ENCODE data around the gene LSM3. TPM values are rescaled to one million over a fixed set of nuclear protein-coding genes. Genes with fewer than 3 reads are reported as not detected.

LSM3 gene
- total RNA-seq, 2 donors from 2014 or later = 12.4 to 16.4 TPM

- TF ChIP-seq CTCF (IDR thresholded peaks at IDR 0.05) = no peak
- Histone ChIP-seq H3K9ac (ENCODE audit: low read depth in 2 of 2, low read length in 2 of 2) (no peak overlapping the region), H3K4me1 (no peaks in the 10 kb centered on the region), H3K27me3 (no peaks in the 10 kb centered on the region), H3K36me3 (no peaks in the 10 kb centered on the region), H3K4me3 (no peak overlapping the region), H3K27ac (no peak overlapping the region), H3K9me3 (no peaks in the 10 kb centered on the region)
- intact Hi-C loops (cut with DNase I) = no loop called here
- no peak for DNase-seq
Observed at GRCh38 chr3:14210843-14211594, 32.4 kb downstream of the LSM3 start.

GRCh38 chr3:14211621-14212020 is 33.0 kb downstream of the LSM3 start:
- Histone ChIP-seq H3K4me1 (no peaks in the 10 kb centered on the region), H3K27ac (no peak overlapping the region), H3K9me3 (no peaks in the 10 kb centered on the region), H3K4me3 (no peak overlapping the region), H3K27me3 (no peaks in the 10 kb centered on the region), H3K9ac (ENCODE audit: low read depth in 2 of 2, low read length in 2 of 2) (no peak overlapping the region), H3K36me3 (no peaks in the 10 kb centered on the region)
- intact Hi-C loops (cut with DNase I) = no loop called here
- no peak for DNase-seq
- no peak for TF ChIP-seq CTCF (IDR thresholded peaks at IDR 0.05)

- H3K9me3 ChIP-seq = no peaks in the 10 kb centered on the region
- intact Hi-C loops (cut with DNase I) = no loop called here
- no peak overlapping the region for H3K27ac ChIP-seq
- no peaks in the 10 kb centered on the region for H3K27me3 ChIP-seq
- H3K36me3 ChIP-seq = no peaks in the 10 kb centered on the region
- no peak overlapping the region for H3K4me3 ChIP-seq
- no peak for TF ChIP-seq CTCF (IDR thresholded peaks at IDR 0.05)
- DNase-seq = no peak
- no peaks in the 10 kb centered on the region for H3K4me1 ChIP-seq
- no peak overlapping the region for H3K9ac ChIP-seq (ENCODE audit: low read depth in 2 of 2, low read length in 2 of 2)
Observed at GRCh38 chr3:14212032-14212431, 33.4 kb downstream of the LSM3 start.

GRCh38 chr3:14213066-14213774 is 34.6 kb downstream of the LSM3 start:
- Histone ChIP-seq H3K36me3 (no peaks in the 10 kb centered on the region), H3K9me3 (no peaks in the 10 kb centered on the region), H3K27ac (no peak overlapping the region), H3K27me3 (no peaks in the 10 kb centered on the region), H3K4me3 (no peak overlapping the region), H3K9ac (ENCODE audit: low read depth in 2 of 2, low read length in 2 of 2) (no peak overlapping the region), H3K4me1 (no peaks in the 10 kb centered on the region)
- intact Hi-C loops (cut with DNase I) = no loop called here
- no peak for TF ChIP-seq CTCF (IDR thresholded peaks at IDR 0.05)
- DNase-seq = no peak

- H3K36me3 ChIP-seq = no peaks in the 10 kb centered on the region
- intact Hi-C loops (cut with DNase I) = no loop called here
- no peaks in the 10 kb centered on the region for H3K9me3 ChIP-seq
- no peak overlapping the region for H3K4me3 ChIP-seq
- H3K9ac ChIP-seq (ENCODE audit: low read depth in 2 of 2, low read length in 2 of 2) = no peak overlapping the region
- H3K27ac ChIP-seq = no peak overlapping the region
- H3K27me3 ChIP-seq = no peaks in the 10 kb centered on the region
- no peak for TF ChIP-seq CTCF (IDR thresholded peaks at IDR 0.05)
- no peaks in the 10 kb centered on the region for H3K4me1 ChIP-seq
- DNase-seq = peak; percentile 48
Observed at GRCh38 chr3:14214764-14215163, 36.1 kb downstream of the LSM3 start.

All from colonic mucosa (tissue), 4 donors.